GM19452 (cell line): ENCODE data around the gene FIS1.
"Not testable (repeated sequence)": the region's sequence is repeated elsewhere in the genome, so short reads cannot be mapped to it uniquely, and the experiment has no call there.

Experiments
- ATAC-seq: cut with Tn5 transposase; IDR thresholded peaks from one replicate; pipeline ENCODE4 v1.9.1; 2021; ENCODE audit not compliant: unreplicated experiment

Gene FIS1

DNA sequence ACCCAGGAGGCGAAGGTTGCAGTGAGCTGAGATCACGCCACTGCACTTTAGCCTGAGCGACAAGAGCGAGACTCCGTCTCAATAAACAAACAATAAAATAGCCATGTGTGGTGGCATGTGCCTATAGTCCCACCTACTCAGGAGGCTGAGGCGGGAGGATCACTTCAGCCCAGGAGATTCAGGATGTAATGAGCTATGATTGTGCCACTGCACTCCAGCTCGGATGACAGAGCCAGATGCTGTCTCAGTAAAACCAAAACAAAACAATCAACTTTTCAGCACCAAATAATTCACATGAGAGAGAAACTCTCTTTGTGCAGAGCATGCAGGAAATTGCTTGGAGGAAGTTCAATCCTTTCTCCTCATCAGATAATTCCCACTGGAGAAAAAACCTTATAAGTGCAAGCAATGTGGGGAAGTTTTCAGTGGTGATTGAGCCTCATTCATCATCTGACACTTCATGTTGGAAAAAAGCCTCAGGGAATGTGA is 13.4 kb upstream of the FIS1 start:
- ATAC-seq, result no peak

GRCh38 chr7:101255796-101256195 is 10.9 kb upstream of the FIS1 start:
- ATAC-seq, result no peak

DNA sequence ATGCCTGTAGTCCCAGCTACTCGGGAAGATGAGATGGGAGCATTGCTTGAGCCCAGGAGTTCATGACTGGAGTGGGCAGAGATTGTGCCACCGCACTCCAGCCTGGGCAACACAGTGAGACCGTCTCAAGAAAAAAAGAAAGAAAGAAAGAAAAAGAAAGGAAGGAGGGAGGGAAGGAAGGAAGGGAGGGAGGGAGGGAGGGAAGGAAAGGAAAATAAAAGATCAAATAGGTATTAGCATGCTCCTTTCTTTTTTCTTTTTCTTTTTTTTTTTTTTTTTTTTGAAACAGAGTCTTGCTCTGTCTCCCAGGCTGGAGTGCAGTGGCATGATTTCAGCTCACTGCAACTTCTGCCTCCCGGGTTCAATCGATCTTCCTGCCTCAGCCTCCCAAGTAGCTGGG is 8.3 kb upstream of the FIS1 start:
- ATAC-seq, result not testable (repeated sequence)

- ATAC-seq, result peak; percentile 92
These were observed 7.2 kb upstream of the FIS1 start for GRCh38 chr7:101251871-101252659.

- no peak for ATAC-seq
These were observed 5.4 kb upstream of the FIS1 start for GRCh38 chr7:101250324-101250723.

DNA sequence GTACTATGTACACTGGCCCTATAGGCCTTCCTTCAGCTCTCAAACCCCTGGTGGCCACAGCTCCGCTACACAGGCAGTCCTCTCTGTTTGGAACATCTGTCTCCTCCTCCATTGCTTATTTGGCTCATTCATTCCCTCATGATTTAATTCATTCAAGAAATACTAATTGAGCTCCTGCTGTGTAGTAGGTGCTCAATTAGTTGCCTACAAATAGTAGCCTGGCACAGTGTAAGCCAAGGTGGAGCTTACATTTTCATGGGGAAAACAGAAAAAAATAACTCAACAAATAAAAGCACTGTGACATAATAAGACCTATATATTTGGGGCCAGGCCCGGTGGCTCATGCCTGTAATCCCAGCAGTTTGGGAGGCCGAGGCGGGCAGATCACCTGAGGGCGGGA is 3.4 kb upstream of the FIS1 start:
- no peak for ATAC-seq

GRCh38 chr7:101245147-101245668 is 327 bp upstream of the FIS1 start:
- no peak for ATAC-seq

DNA sequence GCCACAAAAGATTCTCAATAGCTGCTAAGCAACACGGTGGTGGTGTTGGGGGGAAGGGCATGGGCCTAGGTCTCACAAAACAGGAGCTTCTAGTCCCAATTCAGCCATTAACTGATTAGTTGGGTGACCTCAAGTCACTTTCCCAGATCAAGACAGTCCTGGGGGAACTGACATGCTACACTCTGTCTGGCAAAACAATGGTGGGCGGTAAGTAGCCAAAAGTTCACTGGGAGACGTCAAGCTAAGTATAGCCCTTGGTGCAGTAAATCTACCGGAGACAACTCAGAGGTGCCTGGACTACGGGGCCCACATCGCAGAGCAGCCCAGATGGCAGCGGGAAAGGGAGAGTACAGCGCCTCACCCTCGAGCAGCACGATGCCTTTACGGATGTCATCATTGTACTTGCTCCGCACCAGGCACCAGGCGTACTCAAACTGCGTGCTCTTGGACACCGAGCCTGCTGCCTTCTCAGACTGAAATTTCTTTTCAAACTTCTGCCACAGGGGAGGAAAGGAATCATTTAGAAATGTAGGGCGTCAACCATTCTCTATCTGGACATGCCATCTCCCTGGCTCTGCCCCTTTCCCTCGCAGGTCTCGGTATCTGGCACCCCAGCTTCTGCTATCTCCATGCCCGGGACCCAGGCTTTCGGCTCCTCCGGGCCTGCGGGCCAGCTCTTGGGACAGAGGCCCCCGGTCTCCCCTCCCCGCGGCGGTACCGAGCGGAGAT is 1.1 kb downstream of the FIS1 start:
- no peak for ATAC-seq

DNA sequence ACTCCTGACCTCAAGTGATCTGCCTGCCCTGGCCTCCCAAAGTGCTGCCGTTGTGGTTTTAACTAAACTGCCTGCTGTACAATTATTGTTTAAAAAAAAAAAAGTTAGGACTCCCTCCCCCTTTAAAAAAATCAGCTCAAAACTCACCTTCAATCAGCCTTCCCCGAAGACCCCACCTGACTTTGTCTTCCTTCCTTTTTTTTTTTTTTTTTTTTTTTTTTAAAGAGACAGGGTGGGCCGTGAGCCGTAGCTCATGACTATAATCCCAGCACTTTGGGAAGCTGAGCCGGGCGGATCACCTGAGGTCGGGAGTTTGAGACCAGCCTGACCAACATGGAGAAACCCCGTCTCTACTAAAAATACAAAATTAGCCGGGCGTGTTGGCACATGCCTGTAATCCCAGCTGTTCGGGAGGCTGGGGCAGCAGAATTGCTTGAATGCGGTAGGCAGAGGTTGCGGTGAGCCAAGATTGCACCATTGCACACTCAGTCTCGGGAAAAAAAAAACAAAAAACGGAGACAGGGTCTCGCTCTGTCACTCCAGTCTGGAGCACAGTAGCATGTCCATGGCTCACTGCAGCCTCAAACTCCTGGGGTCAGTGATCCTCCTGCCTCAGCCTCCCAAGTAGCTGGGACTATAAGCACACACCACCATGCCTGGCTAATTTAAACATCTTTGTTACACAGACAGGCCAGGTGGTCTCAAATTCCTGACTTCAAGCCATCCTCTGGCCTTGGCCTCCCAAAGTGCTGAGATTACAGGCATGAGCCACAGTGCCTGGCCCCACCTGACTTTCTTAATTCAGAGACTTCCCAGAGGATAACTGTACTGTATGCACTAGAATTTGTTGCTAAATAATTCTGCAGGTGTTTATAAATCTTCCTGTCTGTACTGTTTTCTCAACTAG is 3.2 kb downstream of the FIS1 start:
- ATAC-seq, result no peak

DNA sequence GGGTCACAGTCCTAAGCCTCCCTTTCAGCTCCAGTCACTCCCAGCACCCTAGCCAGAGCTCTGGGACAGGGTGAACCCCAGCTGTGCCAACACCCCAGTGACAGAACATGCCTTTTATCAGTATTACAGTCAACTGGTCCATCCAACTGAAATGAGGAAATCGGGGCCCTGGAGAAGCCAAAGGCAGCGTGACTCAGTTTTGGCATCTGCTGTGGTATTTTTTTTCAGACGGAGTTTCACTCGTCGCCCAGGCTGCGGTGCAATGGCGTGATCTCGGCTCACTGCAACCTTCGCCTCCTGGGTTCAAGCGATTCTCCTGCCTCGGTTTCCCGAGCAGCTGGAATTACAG is 3.9 kb downstream of the FIS1 start:
- ATAC-seq, result no peak

DNA sequence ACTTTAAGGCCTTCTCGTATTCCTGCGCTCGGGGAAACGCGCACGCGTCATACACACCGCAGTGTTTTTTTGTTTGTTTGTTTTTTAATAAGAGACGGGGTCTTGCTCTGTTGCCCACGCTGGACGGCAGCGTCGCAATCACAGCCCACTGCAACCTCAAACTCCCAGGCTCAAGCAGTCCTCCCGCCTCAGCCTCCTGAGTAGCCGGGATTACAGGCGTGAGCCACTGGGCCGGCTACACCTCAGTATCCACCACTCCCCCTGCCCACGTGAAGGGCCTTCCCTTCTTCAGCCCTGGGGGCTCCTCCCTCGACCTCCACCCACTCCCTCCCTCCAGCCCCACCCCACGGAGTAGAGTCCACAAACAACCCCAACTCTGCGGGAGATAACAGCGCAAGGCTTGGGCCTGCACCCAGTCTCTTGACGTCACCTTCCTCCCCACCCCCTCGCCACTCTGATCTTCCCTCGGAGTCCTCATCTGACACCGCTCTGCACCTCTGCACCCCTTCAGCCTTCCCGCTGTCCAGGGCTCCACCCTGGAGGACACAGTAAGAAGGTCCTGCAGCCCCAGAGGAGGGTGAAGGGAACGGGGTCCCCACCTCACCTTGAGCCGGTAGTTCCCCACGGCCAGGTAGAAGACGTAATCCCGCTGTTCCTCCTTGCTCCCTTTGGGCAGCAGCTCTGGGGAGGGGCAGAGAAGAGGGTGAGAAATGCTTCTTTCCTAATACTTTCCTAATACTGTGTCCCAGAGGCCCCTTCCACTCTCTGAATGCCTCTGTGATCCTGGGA is 4.5 kb downstream of the FIS1 start:
- ATAC-seq, result no peak

- ATAC-seq, result no peak
These were observed 5.0 kb downstream of the FIS1 start for GRCh38 chr7:101239951-101240220.

DNA sequence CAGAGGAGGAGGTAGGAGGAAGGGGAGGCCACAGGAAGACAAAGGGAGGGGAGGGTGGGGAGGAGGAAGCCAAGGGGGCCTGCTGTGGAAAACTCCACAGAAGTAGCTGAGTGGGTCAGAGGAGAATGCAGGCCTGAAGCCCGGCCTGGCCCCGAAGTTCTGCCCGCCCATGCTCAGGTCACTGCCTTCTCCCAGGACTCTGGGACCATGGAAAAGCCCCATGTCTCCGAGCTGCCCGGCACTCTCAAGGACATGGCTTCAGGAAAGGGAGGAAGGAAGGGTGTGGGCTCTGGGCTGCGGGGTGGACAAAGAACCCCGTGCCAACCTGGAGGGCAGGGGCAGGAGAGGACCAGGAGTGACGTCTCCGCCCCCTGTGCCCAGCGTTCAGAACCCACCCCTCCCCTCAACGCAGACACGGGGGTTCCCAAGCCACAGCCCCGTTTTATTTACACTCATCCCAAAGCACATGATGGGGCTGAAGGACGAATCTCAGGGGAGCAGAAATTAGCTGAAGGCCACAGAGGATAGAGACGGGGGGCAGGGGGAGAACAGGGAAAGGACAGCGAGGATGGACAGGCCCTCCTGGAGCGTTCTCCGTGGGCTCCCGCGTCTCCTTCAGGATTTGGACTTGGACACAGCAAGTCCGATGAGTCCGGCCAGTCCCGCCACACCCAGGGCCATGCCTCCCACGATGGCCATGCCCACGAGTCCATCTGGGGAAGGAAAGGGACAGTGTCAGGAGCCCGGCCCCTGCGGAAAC is 5.5 kb downstream of the FIS1 start:
- ATAC-seq, result no peak

DNA sequence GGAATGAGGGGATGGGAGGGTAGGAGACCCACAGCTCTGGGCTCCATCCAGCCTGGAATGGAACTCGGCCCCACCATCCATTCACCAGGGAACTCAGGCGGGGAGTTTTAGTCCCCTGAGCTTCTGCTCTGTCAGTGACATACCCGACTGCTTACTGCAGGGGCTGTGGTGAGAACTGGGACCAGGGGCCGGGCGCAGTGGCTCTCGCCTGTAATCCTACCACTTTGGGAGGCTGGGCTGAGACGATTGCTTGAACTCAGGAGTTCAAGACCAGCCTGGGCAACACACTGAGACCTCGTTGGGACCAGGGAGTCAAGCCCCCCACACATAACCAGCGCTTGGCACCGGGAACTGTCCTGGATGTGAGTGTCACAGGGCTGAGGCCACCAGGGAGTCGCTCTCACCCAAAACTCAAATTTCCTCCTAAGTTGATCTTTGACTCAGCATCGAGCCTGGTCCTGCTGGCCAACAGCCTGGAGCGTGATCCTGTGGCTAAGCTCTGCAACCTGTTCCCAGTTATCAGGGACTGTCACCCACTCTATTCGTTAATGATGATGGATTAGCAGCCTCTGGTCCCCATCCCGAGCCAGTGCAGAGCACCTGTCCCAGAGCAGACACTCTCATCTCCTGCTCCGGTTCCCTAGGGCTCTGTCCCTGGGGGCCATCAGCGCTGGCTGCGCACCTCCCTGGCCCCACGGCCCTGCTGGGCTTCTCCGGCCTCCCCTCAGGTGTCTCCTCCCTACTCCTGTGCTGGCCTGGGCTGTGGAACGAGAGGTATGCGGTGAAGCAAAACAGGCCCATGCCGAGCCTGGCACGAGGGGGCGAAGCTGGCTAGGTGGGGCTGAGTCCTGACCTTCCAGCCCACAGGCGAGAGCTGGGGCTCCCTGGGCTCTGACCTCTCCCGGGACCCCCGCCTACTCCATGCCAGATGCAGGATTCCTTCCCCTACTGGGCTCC is 6.4 kb downstream of the FIS1 start:
- no peak for ATAC-seq

- no peak for ATAC-seq
These were observed 7.4 kb downstream of the FIS1 start, which contains the start of gene CLDN15 for GRCh38 chr7:101237206-101238067. TSS of gene CLDN15 (minus strand) at chr7:101237802. CDS start at chr7:101237581, 221 bp downstream.

GRCh38 chr7:101236292-101236835 is 8.5 kb downstream of the FIS1 start:
- no peak for ATAC-seq

DNA sequence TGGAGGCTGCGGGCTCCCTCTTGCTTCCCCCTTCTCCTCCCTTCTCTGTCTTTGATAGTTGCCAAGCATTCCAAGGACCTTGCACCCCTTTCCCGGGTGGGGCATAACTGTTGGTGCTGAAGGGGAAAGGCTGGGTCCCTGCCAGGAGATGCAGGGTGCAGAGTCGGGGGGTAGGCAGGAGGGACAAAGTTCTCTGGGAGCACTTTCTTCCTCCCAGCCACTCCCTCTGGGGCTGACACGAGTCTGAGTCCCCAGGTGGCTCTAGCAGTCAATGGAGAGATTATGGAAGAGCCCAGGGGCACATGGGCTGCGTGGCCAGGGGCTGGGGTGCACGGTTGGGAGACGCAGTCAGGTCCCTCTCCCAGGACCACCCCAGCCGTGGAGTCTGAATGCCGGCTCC is 9.4 kb downstream of the FIS1 start:
- no peak for ATAC-seq
